Adrenal gland (tissue), 12 donors: ENCODE data around the gene C6orf89. TPM values are rescaled to one million over a fixed set of nuclear protein-coding genes. Genes with fewer than 3 reads are reported as not detected.

Experiments
- DNase-seq, 7 donors: peaks; one replicate each; pipeline ENCODE4 v3.0.0-alpha.2; 2019 to 2020
- H3K27ac ChIP-seq, 5 donors: fragments of 200-600 bp; sonication (generic) in 4 of 5; 1 replicate in 3 of 5; 2 replicates in 2 of 5; pipeline versions ENCODE4 v1.5.1 to v1.8.0; 2016 to 2020; ENCODE audit warnings: mild to moderate bottlenecking in 1 of 5
- H3K27me3 ChIP-seq: fragments of 200-600 bp; 2 replicates; pipeline ENCODE4 v1.8.0; 2021
- H3K36me3 ChIP-seq, 2 donors: fragments of 200-600 bp; replicated peaks in 1 of 2; 1 replicate in 1 of 2; 2 replicates in 1 of 2; pipeline versions ENCODE4 v1.5.1 to v1.8.0; 2018 to 2022
- H3K4me1 ChIP-seq, 2 donors: fragments of 200-600 bp; replicated peaks in 1 of 2; 1 replicate in 1 of 2; 2 replicates in 1 of 2; pipeline versions ENCODE4 v1.5.1 to v1.8.0; 2018 to 2021
- H3K4me3 ChIP-seq, 4 donors: fragments of 200-600 bp; sonication (generic) in 3 of 4; one replicate each; pipeline ENCODE4 v1.5.1; 2016 to 2018
- H3K9me3 ChIP-seq, 3 donors: fragments of 200-600 bp; sonication (generic) in 1 of 3; replicated peaks in 1 of 3; 1 replicate in 2 of 3; 2 replicates in 1 of 3; pipeline versions ENCODE4 v1.5.1 to v1.8.0; 2016 to 2021
- POLR2A ChIP-seq, 2 donors: fragments of 450-650 bp; IDR thresholded peaks; one replicate each; pipeline ENCODE4 v1.6.1; 2017; ENCODE audit warnings: antibody characterized with exemption in 2 of 2, mild to moderate bottlenecking in 2 of 2, moderate library complexity in 1 of 2
- WGBS, 4 donors: extraction: QIAGEN DNeasy Blood & Tissue Kit in 2 of 4; methylation state at CpG; one replicate each; pipeline versions ENCODE4 v1.1.5 to v1.1.7; 2013 to 2017; 5-methylcytosine and 5-hydroxymethylcytosine counted together
- intact Hi-C, 2 donors: fragments of 100-400 bp; cut with DNase I; formaldehyde crosslinking; loops; one replicate each; pipeline versions ENCODE4 v1.14.1 to v1.15.0; 2022 to 2023
- polyA plus RNA-seq, 3 donors: library from polyadenylated mRNA; stranded (reverse); fragments of 200-250 nt in 2 of 3; fragments of 350-450 nt in 1 of 3; fragmentation: Illumina TruSeq in 1 of 3; extraction: RNeasy Lipid Tissue Mini Kit (QIAGEN cat#74804) in 1 of 3; gene quantifications; one replicate each; pipeline ENCODE4 v1.2.3, GENCODE V29; 2013 to 2014
- total RNA-seq, 9 donors: library from RNA; depleted of rRNA in 4 of 9; stranded (reverse); fragments of >200 nt in 4 of 9; fragments of 120-200 nt in 1 of 9; fragmentation: NEBNext Ultra II Directional in 1 of 9; extraction: Animal tissue kit (Norgen Biotek cat#: 25700) in 1 of 9; gene quantifications; one replicate each; pipeline versions ENCODE4 v1.1.0 to v1.2.4, GENCODE V29; 2013 to 2023
- TF ChIP-seq, protein P1 (sequence below), 6 experiments: fragments of 450-650 bp in 4 of 6; fragments of 200-600 bp in 2 of 6; sonication (generic) in 1 of 6; IDR thresholded peaks; 1 replicate in 5 of 6; 2 replicates in 1 of 6; pipeline versions ENCODE4 v1.5.1 to v1.8.0; 2016 to 2021; ENCODE audit warnings: antibody characterized with exemption in 6 of 6, mild to moderate bottlenecking in 2 of 6, moderate library complexity in 1 of 6
- donor health status: healthy with polysubstance abuse.
- donor health status: Bipolar disorder and iron deficiency.
- donor health status: DM: yes; HTN: yes; CAD: no.
- donor health status: DM: no; HTN: no; CAD: no.
- donor health status: DM: no; HTN: no; CAD: no.
- donor health status: DM: yes; HTN: yes; CAD: no.

C6orf89 gene
- total and polyA plus RNA-seq, 12 donors, result 17.5 to 107 (median 75.7) TPM

- peak in 5 of 7 donors; percentile 46 to 73 (median 62) for DNase-seq
- H3K4me1 ChIP-seq, result peaks cover 16 to 38% of the 10 kb centered on the region in 2 donors
Measured at GRCh38 chr6:36853325-36853724, 32.4 kb upstream of the C6orf89 start.

DNA sequence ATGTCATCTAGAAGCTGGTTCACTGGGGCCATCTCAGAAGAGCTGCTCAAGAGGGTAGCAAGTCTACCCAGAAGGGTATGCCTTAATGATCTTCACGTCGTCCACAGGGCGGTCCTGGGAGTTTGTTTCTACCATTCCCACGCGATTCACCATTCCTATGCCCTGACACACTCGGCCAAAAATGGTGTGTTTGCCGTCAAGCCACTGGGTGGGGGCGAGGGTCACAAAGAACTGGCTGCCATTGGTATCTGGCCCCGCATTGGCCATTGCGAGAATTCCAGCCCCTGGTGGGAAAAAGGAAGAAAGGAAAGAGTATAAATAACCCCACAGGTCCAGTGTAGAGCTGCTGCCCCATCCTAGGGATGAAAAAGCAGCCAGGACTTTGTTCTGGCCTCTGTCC, 30.0 kb upstream of the C6orf89 start:
- H3K27ac ChIP-seq, result peak overlapping the region in 2 of 5 donors; percentile 20 to 52
- H3K36me3 ChIP-seq, result no peaks in the 10 kb centered on the region
- peak in 2 of 7 donors; percentile 20 to 48 for DNase-seq
- H3K4me3 ChIP-seq, result no peak overlapping the region
- TF ChIP-seq, protein P1, sequence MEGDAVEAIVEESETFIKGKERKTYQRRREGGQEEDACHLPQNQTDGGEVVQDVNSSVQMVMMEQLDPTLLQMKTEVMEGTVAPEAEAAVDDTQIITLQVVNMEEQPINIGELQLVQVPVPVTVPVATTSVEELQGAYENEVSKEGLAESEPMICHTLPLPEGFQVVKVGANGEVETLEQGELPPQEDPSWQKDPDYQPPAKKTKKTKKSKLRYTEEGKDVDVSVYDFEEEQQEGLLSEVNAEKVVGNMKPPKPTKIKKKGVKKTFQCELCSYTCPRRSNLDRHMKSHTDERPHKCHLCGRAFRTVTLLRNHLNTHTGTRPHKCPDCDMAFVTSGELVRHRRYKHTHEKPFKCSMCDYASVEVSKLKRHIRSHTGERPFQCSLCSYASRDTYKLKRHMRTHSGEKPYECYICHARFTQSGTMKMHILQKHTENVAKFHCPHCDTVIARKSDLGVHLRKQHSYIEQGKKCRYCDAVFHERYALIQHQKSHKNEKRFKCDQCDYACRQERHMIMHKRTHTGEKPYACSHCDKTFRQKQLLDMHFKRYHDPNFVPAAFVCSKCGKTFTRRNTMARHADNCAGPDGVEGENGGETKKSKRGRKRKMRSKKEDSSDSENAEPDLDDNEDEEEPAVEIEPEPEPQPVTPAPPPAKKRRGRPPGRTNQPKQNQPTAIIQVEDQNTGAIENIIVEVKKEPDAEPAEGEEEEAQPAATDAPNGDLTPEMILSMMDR (IDR thresholded peaks at IDR 0.05), result no peak
- no peak for TF ChIP-seq POLR2A (IDR thresholded peaks at IDR 0.05)
- 94 to 99% (median 96%) methylated on average over 10 of the region's 10 CpGs for WGBS, 4 donors
- intact Hi-C loops, result no loop called here
- peaks cover 22 to 37% of the 10 kb centered on the region in 2 donors for H3K4me1 ChIP-seq
- no peaks in the 10 kb centered on the region for H3K9me3 ChIP-seq
- no peaks in the 10 kb centered on the region for H3K27me3 ChIP-seq

More at GRCh38 chr6:36853325-36853724, 32.4 kb upstream of the C6orf89 start:
- Histone ChIP-seq H3K27me3 (no peaks in the 10 kb centered on the region), H3K9me3 (no peaks in the 10 kb centered on the region), H3K4me3 (no peak overlapping the region), H3K27ac (peak overlapping the region in 3 of 5 donors; percentile 4 to 33 (median 14)), H3K36me3 (no peaks in the 10 kb centered on the region)
- intact Hi-C loops, result loop anchor here in 1 of 2 donors (5.0 kb wide), 1 partner anchor 86 kb away; no protein-coding TSS in a partner anchor
- TF ChIP-seq POLR2A (IDR thresholded peaks at IDR 0.05), result no peak
- TF ChIP-seq, protein P1 (IDR thresholded peaks at IDR 0.05), result no peak
- 75 to 82% (median 81%) methylated on average over 5 of the region's 5 CpGs for WGBS, 4 donors

DNA sequence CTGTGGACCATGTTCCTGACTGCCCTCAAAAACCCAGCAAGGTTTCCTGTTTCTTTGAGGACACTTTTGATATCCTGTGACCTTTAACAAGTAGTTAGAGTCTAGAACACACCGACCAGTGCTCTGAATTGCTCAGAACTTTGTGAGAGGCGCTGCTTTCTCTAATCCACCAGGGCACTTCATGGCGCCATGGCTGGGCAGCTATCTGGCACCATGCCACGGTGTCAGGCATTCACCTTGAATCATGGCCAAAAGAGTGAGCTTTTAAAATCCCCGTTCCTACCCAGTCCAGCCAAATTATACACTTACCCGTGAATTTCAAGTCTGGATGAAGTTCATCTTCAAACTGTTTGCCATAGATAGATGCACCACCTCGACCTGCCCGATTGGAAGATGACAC, 29.5 kb upstream of the C6orf89 start:
- no peaks in the 10 kb centered on the region for H3K36me3 ChIP-seq
- H3K4me3 ChIP-seq, result no peak overlapping the region
- DNase-seq, result peak; percentile 47 to 81 (median 75)
- no peaks in the 10 kb centered on the region for H3K9me3 ChIP-seq
- peaks cover 22 to 37% of the 10 kb centered on the region in 2 donors for H3K4me1 ChIP-seq
- H3K27ac ChIP-seq, result peak overlapping the region in 3 of 5 donors; percentile 11 to 52 (median 20)
- intact Hi-C loops, result no loop called here
- H3K27me3 ChIP-seq, result no peaks in the 10 kb centered on the region
- WGBS, 4 donors, result 44 to 68% (median 51%) methylated on average over 7 to 8 of the region's 8 CpGs
- TF ChIP-seq, protein P1 (IDR thresholded peaks at IDR 0.05), result peak in 2 of 6 experiments; percentile 6 to 13
- no peak for TF ChIP-seq POLR2A (IDR thresholded peaks at IDR 0.05)

DNA sequence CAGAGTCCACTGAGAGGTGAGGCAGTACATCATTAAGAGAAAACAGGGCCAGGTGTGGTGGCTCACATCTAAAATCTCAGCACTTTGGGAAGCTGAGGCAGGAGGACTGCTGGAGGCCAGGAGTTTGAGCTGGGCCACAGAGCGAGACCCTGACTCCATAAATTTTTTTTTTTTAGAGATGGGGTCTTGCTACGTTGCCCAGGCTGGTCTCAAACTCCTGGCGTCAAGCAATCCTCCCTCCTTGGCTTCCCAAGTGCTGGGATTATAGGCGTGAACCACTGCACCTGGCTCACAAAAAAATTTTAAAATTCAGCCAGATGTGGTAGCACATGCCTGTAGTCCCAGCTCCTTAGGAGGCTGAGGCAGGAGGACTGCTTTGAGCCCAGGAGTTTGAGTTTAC, 28.4 kb upstream of the C6orf89 start:
- intact Hi-C loops, result no loop called here
- no peak overlapping the region for H3K4me3 ChIP-seq
- no peaks in the 10 kb centered on the region for H3K36me3 ChIP-seq
- WGBS, 4 donors, result 97 to 100% (median 97%) methylated on average over 4 of the region's 4 CpGs
- DNase-seq, result peak in 2 of 7 donors; percentile 13 to 38
- peaks cover 22 to 32% of the 10 kb centered on the region in 2 donors for H3K4me1 ChIP-seq
- TF ChIP-seq POLR2A (IDR thresholded peaks at IDR 0.05), result no peak
- H3K27ac ChIP-seq, result no peak overlapping the region
- no peaks in the 10 kb centered on the region for H3K27me3 ChIP-seq
- H3K9me3 ChIP-seq, result no peaks in the 10 kb centered on the region
